ENCODE results near the gene HNRNPU.

Gene HNRNPU

GRCh38 chr1:244863491-244864252 is 671 bp downstream of the HNRNPU start (continued):
- no peak for TF ChIP-seq ZNF677 (tag by site-specific recombination; IDR thresholded peaks at IDR 0.05)
- TF ChIP-seq ZNF747 (tag by site-specific recombination; IDR thresholded peaks at IDR 0.05): no peak
- TF ChIP-seq ZNF670 (tag by site-specific recombination; IDR thresholded peaks at IDR 0.05; ENCODE audit: low read depth): no peak
- TF ChIP-seq ZBTB8A (tag by site-specific recombination; IDR thresholded peaks at IDR 0.05): no peak; the same call in 1 of the 2 replicates
- peak; percentile 87 for TF ChIP-seq ZNF341 (tag by site-specific recombination; IDR thresholded peaks at IDR 0.05; ENCODE audit: low read depth)
- TF ChIP-seq HIC1 (tag by site-specific recombination; IDR thresholded peaks at IDR 0.05): no peak
- no peak for TF ChIP-seq ZNF133 (tag by site-specific recombination; IDR thresholded peaks at IDR 0.05)
- no peak for TF ChIP-seq ZNF248 (tag by site-specific recombination; IDR thresholded peaks at IDR 0.05)
- no peak; the same call in 1 of the 2 replicates for TF ChIP-seq ZNF843 (tag by site-specific recombination; IDR thresholded peaks at IDR 0.05)
- TF ChIP-seq ZNF626 (tag by site-specific recombination; IDR thresholded peaks at IDR 0.05): no peak
- TF ChIP-seq ZNF707 (tag by site-specific recombination; IDR thresholded peaks at IDR 0.05): peak; percentile 47; the same call in 1 of the 2 replicates
- TF ChIP-seq ZNF26 (tag by site-specific recombination; IDR thresholded peaks at IDR 0.05): no peak
- no peak for TF ChIP-seq ZNF354C (tag by site-specific recombination; IDR thresholded peaks at IDR 0.05; ENCODE audit: borderline replicate concordance, low read depth)
- no peak; the same call in 1 of the 2 replicates for TF ChIP-seq ZNF416 (tag by site-specific recombination; IDR thresholded peaks at IDR 0.05)
- no peak for TF ChIP-seq ZNF654 (tag by site-specific recombination; IDR thresholded peaks at IDR 0.05; ENCODE audit: low read depth)
- no peak for TF ChIP-seq IKZF3 (tag by site-specific recombination; IDR thresholded peaks at IDR 0.05)
- no peak for TF ChIP-seq KLF10 (tag by site-specific recombination; IDR thresholded peaks at IDR 0.05)
- TF ChIP-seq ZNF37A (tag by site-specific recombination; IDR thresholded peaks at IDR 0.05): no peak
- TF ChIP-seq ZNF664 (tag by site-specific recombination; IDR thresholded peaks at IDR 0.05): no peak
- no peak for TF ChIP-seq ZNF560 (tag by site-specific recombination; IDR thresholded peaks at IDR 0.05; ENCODE audit: borderline replicate concordance)
- TF ChIP-seq ZNF549 (tag by site-specific recombination; IDR thresholded peaks at IDR 0.05): no peak
- TF ChIP-seq ZBTB11 (tag by site-specific recombination; conservative IDR thresholded peaks at IDR 0.05; ENCODE audit: low read depth): peak; percentile 8; the same call in 1 of the 2 replicates
- TF ChIP-seq ZNF473 (tag by site-specific recombination; IDR thresholded peaks at IDR 0.05): no peak
- TF ChIP-seq ZNF132 (tag by site-specific recombination; IDR thresholded peaks at IDR 0.05; ENCODE audit: borderline replicate concordance): no peak
- 0 out of 2 replicates have a peak, but pooled peaks have one; percentile 36 for TF ChIP-seq ZNF639 (tag by site-specific recombination; IDR thresholded peaks at IDR 0.05)
- TF ChIP-seq KLF9 (tag by site-specific recombination; IDR thresholded peaks at IDR 0.05; ENCODE audit: low read depth): no peak
